AG09319 (cell line): ENCODE data around the gene TMEM167B.

Source experiments
- DNase-seq: peaks from one replicate; pipeline ENCODE4 v3.0.0-alpha.2; 2010; ENCODE audit warnings: low read depth; ENCODE audit errors: extremely low read depth
- CTCF ChIP-seq: IDR thresholded peaks from 2 replicates; pipeline ENCODE4 v1.5.1; 2011; ENCODE audit warnings: low read depth, mild to moderate bottlenecking, inconsistent platforms, low read length, moderate library complexity

The TMEM167B gene

GRCh38 chr1:109067883-109068282 is 22.7 kb upstream of the TMEM167B start:
- no peak for DNase-seq

GRCh38 chr1:109069294-109069693 is 21.3 kb upstream of the TMEM167B start:
- DNase-seq, result no peak
- TF ChIP-seq CTCF, result no peak

More at GRCh38 chr1:109067883-109068282, 22.7 kb upstream of the TMEM167B start:
- no peak for TF ChIP-seq CTCF

GRCh38 chr1:109075531-109076490 is 14.8 kb upstream of the TMEM167B start, which contains the start of gene TAF13:
TSS of gene TAF13 (minus strand) at chr1:109076003. CDS start at chr1:109075947, 56 bp downstream.
- DNase-seq, result peak; percentile 89
- TF ChIP-seq CTCF, result peak; percentile 22

- DNase-seq, result no peak
- no peak for TF ChIP-seq CTCF
Observed at GRCh38 chr1:109078317-109078716, 12.2 kb upstream of the TMEM167B start.

- no peak for TF ChIP-seq CTCF
- DNase-seq, result no peak
Observed at GRCh38 chr1:109079240-109079622, 11.3 kb upstream of the TMEM167B start.

- no peak for DNase-seq
- no peak for TF ChIP-seq CTCF
Observed at GRCh38 chr1:109080441-109081082, 10.0 kb upstream of the TMEM167B start.

GRCh38 chr1:109083501-109083900 is 7.1 kb upstream of the TMEM167B start:
- DNase-seq, result no peak

More at GRCh38 chr1:109083501-109083900, 7.1 kb upstream of the TMEM167B start:
- no peak for TF ChIP-seq CTCF
